IMR-90 (cell line): Measurements from ENCODE around the gene CCL13. TPM values are rescaled to one million over a fixed set of nuclear protein-coding genes. Genes with fewer than 3 reads are reported as not detected.

Source experiments
- ATAC-seq: fragments of 200-7000 bp; cut with Tn5 transposase; 2 replicates; pipeline ENCODE4 v1.9.1; 2020; ENCODE audit warnings: low read depth, mild to moderate bottlenecking, moderate library complexity
- BruUV-seq: library from RNA; stranded (reverse); fragments of 400-500 nt; replicated peaks from 2 replicates; lab custom pipeline; 2021; lab: Mats Ljungman, UMichigan
- CTCF ChIA-PET: fragments of 300-600 bp; formaldehyde crosslinking; extraction: SDS; loops from one replicate; lab custom pipeline; 2021; ENCODE audit warnings: antibody characterized with exemption; lab: Yijun Ruan, JAX
- POLR2A ChIA-PET: fragments of 300-600 bp; sonication (Branson Sonifier 250); formaldehyde crosslinking; loops from one replicate; lab custom pipeline; 2022; ENCODE audit warnings: antibody characterized with exemption; ENCODE audit not compliant: unreplicated experiment; lab: Charles Lee
- DNase-seq: peaks from one replicate; pipeline ENCODE4 v3.0.0; 2013
- H2AFZ ChIP-seq: replicated peaks from 2 replicates; pipeline ENCODE3; 2013; ENCODE audit warnings: low read length, mild to moderate bottlenecking; ENCODE audit not compliant: poor library complexity
- H2AK5ac ChIP-seq: 2 replicates; pipeline ENCODE4 v1.6.1; 2013; ENCODE audit warnings: low read depth, low read length, inconsistent platforms
- H2AK9ac ChIP-seq: replicated peaks from 2 replicates; pipeline ENCODE3; 2013; ENCODE audit warnings: mild to moderate bottlenecking, low read depth, low read length, moderate library complexity; ENCODE audit not compliant: poor library complexity
- H2BK120ac ChIP-seq: 2 replicates; pipeline ENCODE4 v1.6.1; 2013; ENCODE audit warnings: low read depth, low read length, inconsistent platforms
- H2BK15ac ChIP-seq: 3 replicates; pipeline ENCODE4 v1.6.1; 2013; ENCODE audit warnings: low read depth, low read length, inconsistent platforms
- H2BK20ac ChIP-seq: 2 replicates; pipeline ENCODE4 v1.6.1; 2013; ENCODE audit warnings: low read depth, mild to moderate bottlenecking, inconsistent platforms, low read length, moderate library complexity
- H2BK5ac ChIP-seq: 2 replicates; pipeline ENCODE4 v1.6.1; 2013; ENCODE audit warnings: mild to moderate bottlenecking, low read depth, low read length, inconsistent platforms; ENCODE audit not compliant: poor library complexity, severe bottlenecking
- H3K14ac ChIP-seq: replicated peaks from 2 replicates; pipeline ENCODE4 v1.6.1; 2013; ENCODE audit warnings: low read depth, low read length, inconsistent platforms
- H3K18ac ChIP-seq: 2 replicates; pipeline ENCODE4 v1.6.1; 2013; ENCODE audit warnings: low read depth, low read length, control low read depth
- H3K23ac ChIP-seq: 2 replicates; pipeline ENCODE4 v1.6.1; 2013; ENCODE audit warnings: low read depth, low read length, inconsistent platforms
- H3K27ac ChIP-seq: 2 replicates; pipeline ENCODE4 v1.5.1; 2013; ENCODE audit warnings: mild to moderate bottlenecking, control low read depth, low read length; ENCODE audit not compliant: insufficient read depth
- H3K27me3 ChIP-seq: 2 replicates; pipeline ENCODE4 v1.6.1; 2013; ENCODE audit warnings: low read length; ENCODE audit not compliant: control insufficient read depth, insufficient read depth
- H3K36me3 ChIP-seq: 2 replicates; pipeline ENCODE4 v1.6.1; 2013; ENCODE audit warnings: low read length, mixed read lengths; ENCODE audit not compliant: control insufficient read depth, insufficient read depth
- H3K4ac ChIP-seq: 2 replicates; pipeline ENCODE4 v1.6.1; 2013; ENCODE audit warnings: low read depth, low read length, inconsistent platforms
- H3K4me1 ChIP-seq: 2 replicates; pipeline ENCODE4 v1.6.1; 2013; ENCODE audit warnings: low read length, mixed read lengths; ENCODE audit not compliant: control insufficient read depth, insufficient read depth
- H3K4me2 ChIP-seq: 2 replicates; pipeline ENCODE4 v1.6.1; 2013; ENCODE audit warnings: low read depth, mild to moderate bottlenecking, control low read depth, low read length, moderate library complexity
- H3K4me3 ChIP-seq: 2 replicates; pipeline ENCODE4 v1.5.1; 2013; ENCODE audit warnings: low read depth, mild to moderate bottlenecking, control low read depth, low read length, moderate library complexity; ENCODE audit not compliant: insufficient read depth
- H3K56ac ChIP-seq: 2 replicates; pipeline ENCODE4 v1.6.1; 2013; ENCODE audit warnings: low read length, inconsistent platforms; ENCODE audit not compliant: insufficient read depth; ENCODE audit errors: extremely low read depth
- H3K79me1 ChIP-seq, 2 experiments: 2 replicates each; pipeline ENCODE4 v1.6.1; 2013; ENCODE audit warnings: low read length in 2 of 2, inconsistent platforms in 1 of 2, low read depth in 1 of 2
- H3K9ac ChIP-seq: 2 replicates; pipeline ENCODE4 v1.6.1; 2013; ENCODE audit warnings: low read depth, low read length, control low read depth
- H3K9me1 ChIP-seq: 2 replicates; pipeline ENCODE4 v1.6.1; 2013; ENCODE audit warnings: low read length, inconsistent platforms; ENCODE audit not compliant: insufficient read depth
- H3K9me3 ChIP-seq: 2 replicates; pipeline ENCODE4 v1.6.1; 2013; ENCODE audit warnings: low read length; ENCODE audit not compliant: control insufficient read depth, insufficient read depth
- H4K20me1 ChIP-seq: 2 replicates; pipeline ENCODE4 v1.6.1; 2013; ENCODE audit warnings: low read length, inconsistent platforms; ENCODE audit not compliant: insufficient read depth
- H4K5ac ChIP-seq: 2 replicates; pipeline ENCODE4 v1.6.1; 2013; ENCODE audit warnings: mild to moderate bottlenecking, low read depth, low read length, control low read depth
- H4K8ac ChIP-seq, 2 experiments: 2 replicates each; pipeline ENCODE4 v1.6.1; 2013; ENCODE audit warnings: low read depth in 2 of 2, low read length in 2 of 2, control low read depth in 1 of 2, inconsistent platforms in 1 of 2
- H4K91ac ChIP-seq: 2 replicates; pipeline ENCODE4 v1.6.1; 2013; ENCODE audit warnings: low read depth, low read length, inconsistent platforms; ENCODE audit not compliant: insufficient read depth
- CHD1 ChIP-seq: IDR thresholded peaks from 2 replicates; pipeline ENCODE4 v1.6.1; 2012; ENCODE audit warnings: low read depth, low read length, improper control_type of control experiment
- MAZ ChIP-seq: IDR thresholded peaks from 2 replicates; pipeline ENCODE4 v1.6.1; 2012; ENCODE audit warnings: low read depth, mild to moderate bottlenecking, low read length, improper control_type of control experiment, moderate library complexity, borderline replicate concordance
- NFE2L2 ChIP-seq: fragments of 150-350 bp; IDR thresholded peaks from 2 replicates; pipeline ENCODE4 v1.6.1; 2016; ENCODE audit warnings: low read depth, mild to moderate bottlenecking, low read length
- RFX5 ChIP-seq: IDR thresholded peaks from 2 replicates; pipeline ENCODE4 v1.8.0; 2012; ENCODE audit warnings: low read depth, mild to moderate bottlenecking, low read length, moderate library complexity
- SMC3 ChIP-seq: fragments of 150-350 bp; IDR thresholded peaks from 2 replicates; pipeline ENCODE4 v1.6.1; 2016; ENCODE audit warnings: low read depth, mild to moderate bottlenecking, antibody characterized with exemption, low read length, moderate library complexity
- WGBS, 2 experiments: methylation state at CpG; one replicate each; pipeline versions ENCODE4 v1.1.5 to v1.1.7; 2013; ENCODE audit warnings: missing lambda C conversion rate in 2 of 2; ENCODE audit not compliant: insufficient read length in 1 of 2; ENCODE audit errors: extremely low coverage in 2 of 2; 5-methylcytosine and 5-hydroxymethylcytosine counted together
- dilution Hi-C: fragments of 300-500 bp; cut with HindIII; formaldehyde crosslinking; loops from one replicate; pipeline ENCODE4 v1.14.3; 2018; ENCODE audit warnings: low sequenced_read_pairs; ENCODE audit not compliant: unreplicated experiment
- in situ Hi-C: fragments of 300-500 bp; cut with MboI; formaldehyde crosslinking; loops from 3 replicates; pipeline ENCODE4 v1.14.3; 2019; ENCODE audit warnings: low sequenced_read_pairs, inconsistent platforms, mixed read lengths
- intact Hi-C: fragments of 100-400 bp; cut with micrococcal nuclease; formaldehyde crosslinking; loops from 2 replicates; pipeline ENCODE4 v1.10.0; 2022
- polyA plus RNA-seq, 3 experiments: library from polyadenylated mRNA; depleted of rRNA; stranded (reverse); fragments of >200 nt; gene quantifications; 2 replicates each; pipeline ENCODE4 v1.2.3, GENCODE V29; 2012; ENCODE audit warnings: low replicate concordance in 1 of 3
- total RNA-seq: library from RNA; depleted of rRNA; stranded (reverse); fragments of >200 nt; gene quantifications from 2 replicates; pipeline ENCODE4 v1.2.3, GENCODE V29; 2012
- TF ChIP-seq, protein P1 (sequence below): fragments of 150-350 bp; IDR thresholded peaks from 2 replicates; pipeline ENCODE4 v1.6.1; 2016; ENCODE audit warnings: low read depth, mild to moderate bottlenecking, low read length, moderate library complexity, borderline replicate concordance

The CCL13 gene
- total and polyA plus RNA-seq, 2 of the 4 experiments (the other 2 are of a cell fraction) = 0.18 TPM; not detected in 1

DNA sequence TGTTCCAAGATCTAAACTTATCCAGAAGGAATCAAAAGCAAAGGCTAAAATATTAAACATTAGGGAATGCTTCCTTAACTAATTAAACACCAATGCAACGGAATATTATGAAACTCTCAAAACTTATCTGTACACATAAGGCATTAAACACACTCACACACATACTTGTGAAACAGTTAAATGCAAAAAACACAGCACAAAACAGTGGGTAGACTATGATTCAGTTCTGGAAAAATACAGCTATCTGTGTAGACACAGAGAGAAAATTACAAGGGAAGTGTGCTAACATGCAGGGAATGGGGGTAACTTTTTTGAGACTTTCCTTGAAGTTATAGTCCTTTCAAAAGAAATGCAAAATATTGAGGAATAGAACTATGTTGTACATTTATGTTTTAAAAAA is 43.4 kb downstream of the CCL13 start:
- Histone ChIP-seq H4K20me1 (no peaks in the 10 kb centered on the region), H3K23ac (no peak overlapping the region), H2BK20ac (no peak overlapping the region), H4K8ac (no peak overlapping the region), H4K91ac (no peak overlapping the region), H3K18ac (no peak overlapping the region), H2AK9ac (no peak overlapping the region), H3K36me3 (no peaks in the 10 kb centered on the region), H2BK120ac (no peak overlapping the region), H2BK5ac (no peak overlapping the region), H3K9me1 (no peaks in the 10 kb centered on the region), H4K5ac (no peak overlapping the region), H3K14ac (no peak overlapping the region), H3K79me1 (no peaks in the 10 kb centered on the region), H3K56ac (no peak overlapping the region), H2BK15ac (no peak overlapping the region), H3K27me3 (0 out of 2 replicates have a peak, but pooled peaks cover 2% of the 10 kb centered on the region), H3K4me2 (no peak overlapping the region), H3K4me1 (no peaks in the 10 kb centered on the region), H3K4ac (no peak overlapping the region), H3K9ac (no peak overlapping the region), H3K4me3 (no peak overlapping the region), H2AK5ac (no peak overlapping the region), H3K9me3 (no peaks in the 10 kb centered on the region), H3K27ac (no peak overlapping the region), H2AFZ (no peak overlapping the region)
- TF ChIP-seq CHD1 = no peak
- no peak for TF ChIP-seq NFE2L2
- no peak for TF ChIP-seq MAZ
- no peak for TF ChIP-seq RFX5
- no peak for TF ChIP-seq SMC3
- TF ChIP-seq, protein P1, sequence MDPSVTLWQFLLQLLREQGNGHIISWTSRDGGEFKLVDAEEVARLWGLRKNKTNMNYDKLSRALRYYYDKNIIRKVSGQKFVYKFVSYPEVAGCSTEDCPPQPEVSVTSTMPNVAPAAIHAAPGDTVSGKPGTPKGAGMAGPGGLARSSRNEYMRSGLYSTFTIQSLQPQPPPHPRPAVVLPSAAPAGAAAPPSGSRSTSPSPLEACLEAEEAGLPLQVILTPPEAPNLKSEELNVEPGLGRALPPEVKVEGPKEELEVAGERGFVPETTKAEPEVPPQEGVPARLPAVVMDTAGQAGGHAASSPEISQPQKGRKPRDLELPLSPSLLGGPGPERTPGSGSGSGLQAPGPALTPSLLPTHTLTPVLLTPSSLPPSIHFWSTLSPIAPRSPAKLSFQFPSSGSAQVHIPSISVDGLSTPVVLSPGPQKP = no peak
- DNase-seq (no peak), ATAC-seq (no peak)
- intact Hi-C loops (no loop called here), in situ Hi-C loops (loop anchor here (25.0 kb wide), 1 partner anchor 1138 kb away; the partner anchor contains the start of gene SLFN12L), dilution Hi-C loops (no loop called here)
- WGBS, 2 experiments = no CpG with 5 or more reads among the region's 1 CpG
- no TSS peak for BruUV-seq
- POLR2A ChIA-PET = no interaction called here
- CTCF ChIA-PET = no interaction called here
